ENCODE measurements around the gene ALKAL2.

DNA sequence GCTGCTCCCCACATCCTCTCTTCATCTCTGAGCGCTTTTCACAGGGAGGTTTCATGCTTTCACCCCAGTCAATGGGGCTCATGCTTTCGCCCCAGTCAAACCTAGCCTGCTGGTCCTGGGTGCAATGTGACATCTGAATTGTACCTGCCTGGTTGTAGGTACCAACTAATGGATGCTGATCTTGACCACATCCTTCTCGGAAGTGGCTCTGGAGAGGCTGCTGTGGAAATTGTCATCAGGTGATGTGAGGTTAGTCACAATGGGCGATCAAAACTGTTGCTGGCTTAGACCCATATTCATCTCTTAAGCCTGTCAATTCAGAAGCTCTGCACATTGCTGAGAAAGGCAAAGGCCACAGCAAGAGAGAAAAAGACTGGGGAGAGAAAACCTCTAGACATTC is 32.7 kb upstream of the ALKAL2 start:
- TF ChIP-seq, protein P1, sequence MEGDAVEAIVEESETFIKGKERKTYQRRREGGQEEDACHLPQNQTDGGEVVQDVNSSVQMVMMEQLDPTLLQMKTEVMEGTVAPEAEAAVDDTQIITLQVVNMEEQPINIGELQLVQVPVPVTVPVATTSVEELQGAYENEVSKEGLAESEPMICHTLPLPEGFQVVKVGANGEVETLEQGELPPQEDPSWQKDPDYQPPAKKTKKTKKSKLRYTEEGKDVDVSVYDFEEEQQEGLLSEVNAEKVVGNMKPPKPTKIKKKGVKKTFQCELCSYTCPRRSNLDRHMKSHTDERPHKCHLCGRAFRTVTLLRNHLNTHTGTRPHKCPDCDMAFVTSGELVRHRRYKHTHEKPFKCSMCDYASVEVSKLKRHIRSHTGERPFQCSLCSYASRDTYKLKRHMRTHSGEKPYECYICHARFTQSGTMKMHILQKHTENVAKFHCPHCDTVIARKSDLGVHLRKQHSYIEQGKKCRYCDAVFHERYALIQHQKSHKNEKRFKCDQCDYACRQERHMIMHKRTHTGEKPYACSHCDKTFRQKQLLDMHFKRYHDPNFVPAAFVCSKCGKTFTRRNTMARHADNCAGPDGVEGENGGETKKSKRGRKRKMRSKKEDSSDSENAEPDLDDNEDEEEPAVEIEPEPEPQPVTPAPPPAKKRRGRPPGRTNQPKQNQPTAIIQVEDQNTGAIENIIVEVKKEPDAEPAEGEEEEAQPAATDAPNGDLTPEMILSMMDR (IDR thresholded peaks at IDR 0.05; ENCODE audit: insufficient read depth, low read length, poor library complexity, severe bottlenecking) = no peak
- TF ChIP-seq EZH2phosphoT487 (conservative IDR thresholded peaks at IDR 0.05; ENCODE audit: low read length) = no peak

All from SU-DHL-6 (cell line).